GM21360 (cell line): Measurements from ENCODE around the gene DLX6.

Source experiments
- ATAC-seq: cut with Tn5 transposase; IDR thresholded peaks from one replicate; pipeline ENCODE4 v1.9.1; 2021; ENCODE audit warnings: mild to moderate bottlenecking, moderate library complexity; ENCODE audit not compliant: unreplicated experiment

The DLX6 gene

DNA sequence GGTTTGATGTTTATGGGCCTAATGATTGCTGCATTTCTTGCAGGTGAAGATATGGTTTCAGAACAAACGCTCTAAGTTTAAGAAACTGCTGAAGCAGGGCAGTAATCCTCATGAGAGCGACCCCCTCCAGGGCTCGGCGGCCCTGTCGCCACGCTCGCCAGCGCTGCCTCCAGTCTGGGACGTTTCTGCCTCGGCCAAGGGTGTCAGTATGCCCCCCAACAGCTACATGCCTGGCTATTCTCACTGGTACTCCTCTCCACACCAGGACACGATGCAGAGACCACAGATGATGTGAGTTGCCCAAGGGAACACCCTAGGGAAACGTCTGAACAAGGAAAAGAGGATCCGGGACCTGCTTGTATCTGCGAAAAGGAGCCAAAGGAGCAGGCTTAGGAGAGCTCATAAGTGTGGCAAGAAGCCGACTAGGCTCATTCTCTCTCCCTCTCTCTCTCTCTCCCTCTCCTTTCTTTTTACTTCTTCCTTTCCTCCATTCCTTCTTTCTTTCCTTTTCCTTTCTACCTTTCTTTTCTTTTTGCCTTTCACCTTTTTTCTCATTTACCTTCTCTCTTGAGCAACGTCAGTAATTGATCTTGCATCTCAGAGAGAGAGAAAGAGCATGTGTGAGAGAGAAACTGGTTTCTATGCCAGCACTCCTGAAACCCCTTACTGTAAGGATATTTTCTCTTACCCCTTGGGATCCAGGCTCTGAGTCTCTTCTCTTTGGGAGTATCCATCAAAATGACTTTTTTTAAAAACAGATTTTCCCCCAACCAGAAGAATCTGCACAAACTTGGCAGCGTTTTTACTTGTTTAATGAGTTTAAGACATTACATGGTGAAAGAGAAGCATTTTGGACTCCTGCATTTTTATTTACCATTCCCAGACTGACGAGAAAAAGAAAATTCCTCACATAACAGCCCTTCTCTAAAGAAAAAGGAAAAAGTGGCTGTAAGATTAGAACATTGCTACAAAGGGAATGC lies 4.7 kb downstream of the DLX6 start:
- no peak for ATAC-seq

DNA sequence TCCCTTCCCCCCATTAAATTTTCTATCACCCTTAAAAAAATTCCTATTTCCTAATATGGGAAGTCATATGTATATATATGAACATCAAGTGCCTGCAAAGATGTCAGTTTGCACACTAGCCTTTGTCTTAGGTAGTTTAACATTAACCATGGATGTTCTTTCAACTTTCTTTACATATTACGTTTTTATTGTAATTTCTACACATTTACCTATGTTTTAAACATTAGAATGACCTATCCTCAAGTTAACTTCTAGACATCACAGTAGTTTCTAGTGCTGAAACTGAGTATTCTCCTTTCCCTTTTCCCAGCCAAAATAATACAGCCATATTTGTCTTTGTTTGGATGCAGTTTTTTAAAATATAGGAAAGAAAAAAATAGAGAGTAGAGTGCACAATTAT lies 5.8 kb downstream of the DLX6 start:
- no peak for ATAC-seq

DNA sequence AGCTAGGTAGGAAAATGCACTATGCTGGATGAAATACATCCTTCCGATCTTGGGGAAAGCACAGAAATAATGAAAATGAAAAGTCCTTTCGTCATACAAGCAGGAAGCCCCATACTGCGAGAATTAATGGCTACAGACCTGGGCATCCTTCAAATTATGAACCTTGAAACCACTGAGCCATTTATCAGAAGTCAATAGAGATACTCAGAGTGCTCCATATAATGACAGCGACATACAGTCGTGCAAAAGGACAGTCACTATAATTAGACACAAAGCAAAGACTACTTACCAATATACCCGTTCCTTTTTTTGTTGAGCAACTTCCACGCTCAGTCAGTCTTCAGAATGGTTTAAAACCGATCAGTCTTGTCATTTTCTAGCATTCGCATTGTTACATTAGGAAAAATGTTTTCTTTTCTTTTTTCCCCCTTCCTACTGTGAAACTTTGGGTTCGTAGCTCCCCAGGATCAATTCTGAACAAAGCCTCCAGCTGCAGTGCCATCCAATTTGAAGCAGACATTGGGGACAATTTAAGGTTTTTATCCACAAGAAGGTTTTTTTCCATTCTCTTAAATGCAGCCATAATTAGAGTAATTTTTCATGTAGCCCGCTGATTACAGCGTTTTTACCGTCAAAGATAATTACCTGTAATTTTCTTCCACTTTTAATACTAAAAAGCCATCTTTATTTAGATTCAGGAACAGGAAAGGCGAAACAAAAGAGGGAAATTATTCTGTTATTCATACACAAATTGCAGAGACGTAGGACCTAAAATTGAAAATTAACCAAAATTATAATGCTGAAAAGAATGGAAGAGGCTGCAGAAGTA lies 6.4 kb downstream of the DLX6 start:
- ATAC-seq, result no peak

DNA sequence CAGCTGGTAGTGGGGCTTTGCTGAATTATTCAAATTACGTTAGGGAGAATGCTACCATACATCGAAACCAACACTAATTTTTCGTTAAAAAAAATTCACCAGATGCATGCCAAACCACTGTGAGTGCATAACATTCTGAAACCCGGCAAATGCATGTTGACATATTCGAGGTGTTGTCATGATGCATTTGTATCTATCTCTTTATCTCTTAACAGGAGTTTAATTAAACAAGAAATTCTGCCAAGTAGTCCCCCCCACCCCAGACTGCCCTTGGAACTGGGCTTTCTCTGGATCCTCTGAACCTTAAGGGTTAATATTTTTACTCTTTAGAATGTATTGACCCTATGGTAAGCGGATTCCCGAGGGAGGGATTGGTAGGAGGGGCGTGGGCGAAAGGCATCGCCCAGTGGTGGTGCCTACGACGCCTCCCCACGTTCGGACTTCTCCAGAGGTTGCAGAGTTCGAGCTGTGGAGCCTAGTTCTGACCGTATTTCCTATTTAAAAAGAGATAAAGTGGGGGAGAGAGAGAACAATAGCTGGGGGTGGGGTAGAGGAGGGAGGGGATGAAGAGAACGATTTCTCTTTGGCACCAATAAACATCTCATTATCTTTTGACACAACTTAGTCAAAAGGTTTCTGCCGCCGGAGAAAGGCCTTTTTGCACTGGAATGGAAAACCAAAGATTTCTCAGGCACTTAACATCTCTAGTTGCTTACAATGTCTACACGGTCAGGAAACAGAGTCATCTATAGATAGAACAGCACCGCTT lies 7.2 kb downstream of the DLX6 start:
- ATAC-seq, result no peak

DNA sequence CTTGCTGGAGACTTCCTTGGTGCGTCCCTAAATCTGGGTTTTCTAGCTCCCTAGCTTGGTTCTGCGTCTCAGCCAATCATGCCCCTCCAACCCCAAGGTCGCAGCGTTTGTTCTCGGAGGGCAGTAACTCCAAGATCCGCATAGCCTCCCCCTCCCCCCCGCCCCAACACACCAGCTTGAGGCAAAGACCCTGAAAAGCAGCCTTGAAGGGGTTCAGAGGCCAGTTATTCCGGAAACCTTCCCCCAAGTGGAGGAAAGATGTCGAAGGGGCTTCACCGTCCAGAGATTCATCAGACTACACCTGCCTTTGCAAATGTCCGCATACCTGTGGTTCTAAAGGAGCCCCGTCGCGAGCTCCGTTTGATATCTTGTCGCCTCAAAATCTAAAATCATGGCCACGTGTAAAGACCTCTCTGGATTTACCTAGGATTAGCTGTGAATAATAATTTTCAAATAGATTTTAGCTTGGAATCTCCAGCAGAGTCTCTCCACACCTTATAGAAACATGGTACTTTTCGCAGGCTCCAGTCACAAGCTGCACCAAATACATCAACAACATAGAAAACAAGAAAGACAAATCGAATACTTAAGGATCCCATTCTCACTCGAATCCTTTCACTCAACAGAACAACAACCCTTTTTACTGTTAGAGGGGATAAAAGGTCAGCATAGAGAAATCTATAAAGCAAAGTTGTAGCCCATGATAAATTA lies 7.9 kb downstream of the DLX6 start:
- no peak for ATAC-seq

DNA sequence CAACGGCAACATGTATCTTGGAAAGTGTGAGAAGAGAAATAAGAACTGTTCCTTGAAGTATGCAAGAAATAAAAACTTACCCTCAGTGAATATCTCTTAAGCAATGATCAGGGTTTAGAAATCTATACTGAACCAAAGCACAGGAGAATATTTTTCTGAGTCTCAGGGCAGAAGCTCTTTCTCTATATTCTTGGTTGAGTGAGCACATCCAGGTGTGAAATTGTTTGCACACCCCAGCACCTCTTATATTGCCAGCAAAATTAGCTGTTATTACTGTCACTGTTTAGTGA lies 8.4 kb downstream of the DLX6 start:
- no peak for ATAC-seq

DNA sequence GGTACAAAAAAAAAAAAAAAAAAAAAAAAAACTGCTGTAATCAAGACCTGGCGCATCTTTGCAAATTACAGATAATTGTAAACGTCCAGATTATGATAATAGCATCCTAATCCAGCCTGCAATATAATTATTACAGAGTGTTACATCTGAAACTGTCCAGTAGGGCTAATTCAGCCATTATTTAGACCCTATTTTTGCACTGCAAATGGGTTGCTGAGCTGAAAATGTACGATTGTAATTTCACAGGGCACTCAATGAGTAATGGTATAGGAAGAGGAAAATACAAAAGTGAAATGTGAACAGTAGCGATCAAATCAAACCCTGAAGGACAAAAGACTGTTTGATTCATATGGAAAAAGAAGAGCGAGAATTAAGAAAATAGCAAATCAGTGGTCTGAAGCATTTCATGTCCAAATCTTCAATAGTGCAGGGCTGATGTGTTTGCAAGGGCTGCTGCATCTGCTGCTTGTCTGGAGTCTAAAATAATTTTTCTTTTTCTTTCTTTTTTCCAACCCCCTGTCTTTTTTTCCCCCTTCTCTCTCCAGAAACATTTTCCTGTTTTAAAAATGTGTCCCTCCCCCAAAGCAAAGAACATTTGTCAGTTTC lies 8.9 kb downstream of the DLX6 start:
- no peak for ATAC-seq

DNA sequence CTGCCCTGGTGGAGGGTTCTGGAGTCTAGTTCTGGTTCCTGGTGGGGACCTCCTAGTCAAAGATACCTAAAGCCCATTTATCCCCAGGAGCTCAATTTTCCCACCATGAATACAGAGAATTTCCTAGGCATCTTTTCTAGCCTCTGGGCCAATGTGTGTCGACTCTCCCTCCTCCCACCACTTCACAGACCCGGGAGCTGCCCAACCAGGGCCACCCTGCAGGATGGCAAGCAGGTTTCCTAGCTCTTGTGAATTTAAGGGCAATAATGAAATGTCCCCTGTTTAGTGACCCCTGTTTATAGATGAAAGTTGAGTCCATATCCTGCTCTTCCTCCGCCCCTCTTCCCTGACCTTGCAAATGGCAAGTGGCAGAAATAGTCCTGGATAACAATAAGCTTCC lies 9.9 kb downstream of the DLX6 start:
- no peak for ATAC-seq

DNA sequence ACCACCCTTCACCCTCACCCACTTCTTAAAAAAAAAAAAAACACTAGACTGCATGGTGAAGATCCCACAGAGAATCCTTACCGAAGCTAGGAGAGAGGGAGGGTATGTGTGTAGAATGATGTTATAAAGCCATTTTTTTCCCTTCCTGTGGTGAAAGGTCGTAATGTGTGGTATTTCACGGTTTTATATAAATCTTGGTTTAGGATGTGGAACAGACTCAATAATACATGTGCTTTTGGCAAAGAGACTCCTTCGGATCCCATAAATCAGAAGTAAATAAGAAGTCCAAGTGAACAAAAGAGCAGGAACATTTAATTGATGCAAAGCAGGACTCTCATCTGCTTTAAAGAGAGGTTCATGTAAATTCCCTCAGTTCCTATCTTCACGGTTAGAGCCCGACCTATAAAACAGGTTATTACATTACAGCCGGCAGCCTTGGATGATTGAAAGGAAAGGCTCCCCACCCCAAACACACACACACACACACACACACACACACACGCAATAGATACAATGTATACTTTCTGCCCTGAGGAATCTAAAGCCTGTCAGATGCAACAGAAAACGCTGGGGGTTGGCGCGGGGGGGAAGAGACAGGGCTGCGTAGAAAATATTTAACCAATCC lies 10.5 kb downstream of the DLX6 start:
- ATAC-seq, result no peak

DNA sequence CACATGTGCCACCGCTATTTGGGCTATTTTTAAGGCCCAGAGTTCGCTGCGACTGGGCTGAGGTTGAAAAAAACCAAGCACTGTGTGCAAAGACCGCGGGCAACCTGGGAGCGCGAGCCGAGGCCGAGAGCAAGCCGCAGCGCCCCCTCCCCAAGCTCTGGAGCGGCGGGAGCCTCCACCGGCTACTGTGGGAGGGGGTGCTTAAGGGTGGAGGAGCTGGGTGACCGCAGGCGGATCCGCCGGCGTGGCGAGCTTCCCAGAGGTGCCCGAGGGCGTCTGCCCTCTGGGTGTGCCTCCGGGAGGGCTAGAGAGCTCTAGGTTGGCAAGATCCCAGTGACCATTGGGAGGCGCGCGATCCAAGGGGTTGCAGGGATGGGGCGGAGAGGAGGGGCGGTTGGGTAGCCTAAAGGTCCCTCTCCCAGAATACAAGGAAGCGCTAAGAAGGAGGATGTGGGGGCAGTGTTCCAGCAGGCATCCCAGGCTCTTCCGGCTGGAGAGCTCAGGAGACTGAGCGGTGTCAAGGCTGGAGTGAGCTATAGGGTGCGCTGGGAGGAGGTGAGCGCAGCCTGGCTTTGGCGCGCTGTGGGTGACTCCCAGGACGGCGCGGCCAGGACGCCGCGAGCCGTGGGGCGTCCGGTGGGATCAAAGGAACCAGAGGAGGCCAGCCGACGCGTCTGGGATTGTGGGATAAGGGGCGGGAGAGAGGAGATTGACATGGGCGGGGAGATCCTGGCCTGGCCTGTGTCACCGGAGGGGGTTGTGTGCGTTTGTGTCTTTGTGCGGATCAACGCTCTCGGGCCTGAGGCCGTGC lies 11.2 kb downstream of the DLX6 start:
- no peak for ATAC-seq

DNA sequence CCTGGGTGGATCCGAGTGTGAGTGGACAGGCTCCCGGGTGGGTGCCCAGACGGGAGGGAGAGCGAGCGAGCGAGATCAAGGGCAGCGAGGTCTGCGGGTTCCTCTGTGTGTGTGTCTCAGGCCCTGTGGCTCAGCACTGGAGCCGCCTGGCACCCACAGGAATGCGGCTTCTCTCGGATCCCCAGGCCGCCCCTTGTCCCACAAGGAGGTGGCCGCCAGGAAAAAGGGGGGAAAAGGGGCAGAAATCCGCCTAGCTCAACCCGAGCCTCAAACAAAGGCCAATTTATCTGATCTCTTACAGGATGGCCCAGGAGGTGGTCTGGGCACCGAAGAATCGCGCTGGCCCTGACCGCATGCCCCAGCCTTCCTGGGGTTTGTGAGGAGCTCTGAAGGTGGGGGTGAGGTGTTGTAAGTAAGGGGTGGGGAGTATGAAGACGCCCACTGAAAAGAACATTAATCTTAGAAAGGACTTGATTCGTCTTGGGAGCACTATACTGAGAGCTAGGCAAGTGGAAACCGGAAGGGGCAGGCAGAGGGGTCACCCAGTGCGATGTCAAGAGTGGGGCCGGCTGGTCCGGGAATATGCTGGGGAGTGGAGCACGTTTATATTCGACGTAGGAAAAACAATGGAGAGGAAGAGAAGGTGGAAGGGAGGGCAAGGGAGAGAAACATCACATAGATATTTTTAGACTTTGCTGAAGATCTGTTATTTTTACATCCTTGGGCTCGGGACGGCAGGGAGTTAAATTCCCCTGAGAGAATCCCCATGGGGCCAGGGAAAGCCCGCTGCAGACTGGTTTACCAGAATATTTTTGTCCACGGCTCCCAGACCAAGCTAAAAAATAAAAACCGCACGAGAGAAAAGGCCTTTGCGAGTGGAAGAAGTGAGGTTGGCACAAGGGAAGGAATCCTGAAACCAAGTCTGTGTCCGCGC lies 12.1 kb downstream of the DLX6 start:
- ATAC-seq, result no peak

DNA sequence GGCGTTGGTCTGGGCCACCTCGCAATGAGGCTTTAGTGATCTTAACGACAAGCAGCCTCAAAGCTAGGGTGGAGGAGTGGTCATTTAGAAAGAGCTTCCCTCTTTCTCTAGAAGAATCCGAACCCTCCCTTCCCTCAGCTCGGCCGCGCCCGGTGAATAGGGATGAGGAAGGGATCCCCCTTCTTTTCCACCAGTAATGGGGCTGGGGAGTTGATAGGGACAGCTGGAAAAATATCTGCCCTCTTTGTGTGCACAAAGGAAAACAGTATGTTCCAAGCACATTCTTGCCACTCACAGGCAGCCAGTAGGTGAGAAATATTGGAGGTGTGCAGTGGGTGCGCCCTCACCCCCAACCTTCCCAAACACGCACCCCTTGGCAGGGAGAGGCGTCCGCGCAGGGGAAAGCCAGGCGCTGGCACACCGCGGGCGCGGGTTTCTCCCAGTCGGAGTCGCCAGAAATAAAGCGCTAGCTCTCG lies 12.8 kb downstream of the DLX6 start:
- no peak for ATAC-seq

DNA sequence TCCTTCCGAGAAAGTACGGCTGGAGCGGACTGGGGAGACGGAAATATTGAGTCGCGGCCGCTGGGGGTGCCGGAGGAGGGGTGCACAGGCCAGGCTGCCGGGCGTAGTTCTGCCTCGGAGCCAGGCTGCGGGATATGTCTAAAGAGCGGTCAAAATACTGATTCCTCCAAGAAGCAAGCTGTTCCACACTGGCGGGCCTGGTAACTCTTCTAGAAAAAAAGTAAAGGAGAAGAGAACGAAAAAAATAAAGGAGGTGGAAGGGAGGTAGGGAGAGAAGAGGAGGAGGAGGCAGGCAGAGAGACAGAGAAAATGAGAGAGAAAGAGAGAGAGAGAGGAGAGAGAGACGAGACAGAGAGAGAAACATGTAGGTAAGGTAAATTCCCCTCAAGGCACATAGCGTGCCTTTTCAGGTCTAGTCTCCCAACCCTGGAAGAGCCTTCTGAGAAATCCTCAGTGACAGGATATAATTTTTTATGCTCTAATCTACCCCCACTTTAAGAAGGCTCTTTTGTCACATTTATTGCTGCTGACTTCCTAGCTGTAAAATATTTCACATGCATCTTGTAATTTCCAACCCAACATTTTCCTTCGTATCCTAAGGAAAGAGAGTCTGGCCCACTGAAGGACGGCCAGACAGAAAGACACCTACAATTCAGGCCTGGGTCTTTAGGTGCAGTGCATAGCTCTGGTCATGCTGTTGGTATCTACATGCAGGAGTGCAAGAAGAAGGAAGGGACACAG lies 13.6 kb downstream of the DLX6 start:
- no peak for ATAC-seq

DNA sequence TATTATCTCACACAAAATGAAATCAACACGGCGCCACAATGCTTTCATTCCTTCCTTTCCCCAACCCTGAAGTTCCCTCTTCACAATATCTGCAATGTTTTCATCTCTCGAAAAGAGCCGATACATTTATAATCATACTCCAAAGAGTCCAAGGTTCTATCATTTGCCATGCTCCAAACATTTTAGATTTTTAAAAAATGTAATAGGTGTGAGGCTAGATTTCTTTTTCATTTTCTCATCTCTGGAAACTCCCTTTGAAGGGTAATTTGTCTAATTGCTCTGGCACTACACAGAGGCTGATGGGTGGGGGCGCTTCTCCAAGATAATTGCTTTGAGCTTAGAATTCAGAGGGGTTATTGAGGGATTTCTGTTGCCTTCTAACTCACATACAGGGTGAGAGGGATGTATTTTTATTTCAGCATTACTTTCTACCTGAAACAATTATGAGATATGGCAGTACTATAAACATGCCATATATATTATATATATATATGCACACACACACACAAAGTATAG lies 14.4 kb downstream of the DLX6 start:
- no peak for ATAC-seq

DNA sequence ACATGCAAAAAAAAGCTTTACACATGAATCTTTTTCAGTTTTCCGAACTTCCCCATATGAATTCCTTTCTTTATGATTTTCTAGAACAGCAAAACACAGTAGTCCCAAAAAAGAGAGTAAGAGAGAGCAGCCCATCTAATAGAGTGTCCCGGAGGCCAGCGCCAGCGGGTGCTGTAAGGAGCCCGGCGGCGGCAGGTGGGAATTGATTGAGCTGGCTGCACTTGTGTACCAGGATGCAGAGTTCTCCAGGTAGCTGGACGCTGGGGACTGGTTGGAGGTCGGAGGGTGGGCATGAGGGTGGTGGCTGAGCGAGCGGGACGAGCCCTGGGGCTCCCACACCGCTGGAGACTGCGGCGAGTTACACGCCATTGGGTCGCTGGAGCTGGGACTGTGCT lies 15.2 kb downstream of the DLX6 start:
- no peak for ATAC-seq

DNA sequence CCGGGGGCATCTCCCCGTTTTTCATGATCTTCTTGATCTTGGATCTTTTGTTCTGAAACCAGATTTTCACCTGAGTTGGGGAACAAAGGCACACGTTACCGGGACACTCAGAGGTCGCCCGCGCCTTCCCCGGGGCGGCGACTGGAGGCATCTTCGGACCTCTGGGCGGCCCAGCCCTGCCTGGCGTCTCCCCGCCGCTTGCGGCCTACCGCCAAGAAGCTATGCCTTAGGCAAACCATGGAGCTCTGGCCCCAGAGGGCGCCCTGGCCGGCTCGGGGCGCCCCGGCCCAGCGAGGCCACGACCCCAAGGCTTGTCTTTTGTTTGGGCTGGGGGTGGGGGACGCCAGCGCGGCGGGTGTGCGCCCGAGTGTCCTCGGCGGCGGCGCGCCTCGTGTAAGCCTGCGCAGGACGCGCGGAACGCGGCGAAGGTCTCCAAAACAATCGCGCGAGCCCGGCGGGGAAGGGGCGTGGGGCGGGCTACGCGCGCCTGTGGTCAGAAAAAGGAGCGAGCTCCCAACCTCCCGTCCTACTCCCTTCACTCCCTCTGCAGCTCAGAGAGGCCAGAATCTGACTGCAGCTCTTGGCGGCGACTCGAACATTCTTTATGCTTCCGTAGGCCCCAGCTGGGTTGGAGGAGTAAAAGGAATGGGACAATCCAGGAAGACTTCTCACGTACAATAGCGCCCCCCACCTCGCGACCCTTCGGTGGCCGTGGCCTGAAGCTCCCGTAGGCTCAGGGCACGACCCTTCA lies 15.8 kb downstream of the DLX6 start:
- no peak for ATAC-seq
